Neural progenitor cell (in vitro differentiated cells): ENCODE results near the gene SRSF10.

Experiments used
- CTCF ChIP-seq: fragments of 200-600 bp; sonication (generic); IDR thresholded peaks from 2 replicates; pipeline ENCODE4 v1.5.1; 2017; ENCODE audit warnings: antibody characterized with exemption, mild to moderate bottlenecking
- EZH2phosphoT487 ChIP-seq: fragments of 200-600 bp; sonication (generic); IDR thresholded peaks from 2 replicates; pipeline ENCODE4 v1.6.1; 2017; ENCODE audit warnings: antibody characterized with exemption

GRCh38 chr1:24009406-24009805 is 29.3 kb upstream of the SRSF10 start:
- TF ChIP-seq EZH2phosphoT487 = no peak
- no peak for TF ChIP-seq CTCF
